Activated CD8-positive, alpha-beta memory T cell treated with anti-CD3 and anti-CD28 coated beads for 1 hour (primary cell): Measurements from ENCODE around the gene HLA-A.

Experiments used
- DNase-seq, 2 donors: peaks; one replicate each; pipeline ENCODE4 v3.0.0-alpha.2; 2020; ENCODE audit warnings: low read depth in 1 of 2; ENCODE audit errors: extremely low read depth in 1 of 2

Gene HLA-A

GRCh38 chr6:29984232-29984631 is 41.9 kb downstream of the HLA-A start:
- DNase-seq, result no peak

GRCh38 chr6:29984992-29985391 is 42.7 kb downstream of the HLA-A start:
- no peak for DNase-seq

GRCh38 chr6:29986179-29986781 is 43.9 kb downstream of the HLA-A start:
- no peak for DNase-seq

- DNase-seq, result no peak
Measured at GRCh38 chr6:29989211-29989610, 46.9 kb downstream of the HLA-A start.

- no peak for DNase-seq
Measured at GRCh38 chr6:29990931-29991330, 48.6 kb downstream of the HLA-A start.

GRCh38 chr6:29992807-29993206 is 50.5 kb downstream of the HLA-A start:
- no peak for DNase-seq

- no peak for DNase-seq
Measured at GRCh38 chr6:29994826-29995225, 52.5 kb downstream of the HLA-A start.

- no peak for DNase-seq
Measured at GRCh38 chr6:29995340-29995777, 53.0 kb downstream of the HLA-A start.
